Adipocyte (in vitro differentiated cells): ENCODE measurements around the gene TMEM123.

Experiments used
- DNase-seq: peaks from one replicate; pipeline ENCODE4 v3.0.0-alpha.2; 2015; ENCODE audit warnings: low read depth
- H3K27me3 ChIP-seq: replicated peaks from 2 replicates; pipeline ENCODE4 v1.7.0; 2013; ENCODE audit warnings: mild to moderate bottlenecking, low read length, moderate library complexity; ENCODE audit not compliant: control insufficient read depth, insufficient read depth
- H3K36me3 ChIP-seq: 2 replicates; pipeline ENCODE4 v1.7.0; 2013; ENCODE audit warnings: low read length, mild to moderate bottlenecking, moderate library complexity; ENCODE audit not compliant: control insufficient read depth, insufficient read depth, severe bottlenecking
- H3K4me1 ChIP-seq: 2 replicates; pipeline ENCODE4 v1.7.0; 2013; ENCODE audit warnings: mild to moderate bottlenecking, low read length, moderate library complexity; ENCODE audit not compliant: control insufficient read depth, insufficient read depth
- H3K4me3 ChIP-seq: 2 replicates; pipeline ENCODE4 v1.7.0; 2013; ENCODE audit warnings: mild to moderate bottlenecking, low read length, moderate library complexity
- H3K9ac ChIP-seq: 2 replicates; pipeline ENCODE4 v1.7.0; 2013; ENCODE audit warnings: mild to moderate bottlenecking, low read length, moderate library complexity
- H3K9me3 ChIP-seq: 2 replicates; pipeline ENCODE4 v1.7.0; 2013; ENCODE audit warnings: mild to moderate bottlenecking, low read length, moderate library complexity; ENCODE audit not compliant: control insufficient read depth

TMEM123 gene

DNA sequence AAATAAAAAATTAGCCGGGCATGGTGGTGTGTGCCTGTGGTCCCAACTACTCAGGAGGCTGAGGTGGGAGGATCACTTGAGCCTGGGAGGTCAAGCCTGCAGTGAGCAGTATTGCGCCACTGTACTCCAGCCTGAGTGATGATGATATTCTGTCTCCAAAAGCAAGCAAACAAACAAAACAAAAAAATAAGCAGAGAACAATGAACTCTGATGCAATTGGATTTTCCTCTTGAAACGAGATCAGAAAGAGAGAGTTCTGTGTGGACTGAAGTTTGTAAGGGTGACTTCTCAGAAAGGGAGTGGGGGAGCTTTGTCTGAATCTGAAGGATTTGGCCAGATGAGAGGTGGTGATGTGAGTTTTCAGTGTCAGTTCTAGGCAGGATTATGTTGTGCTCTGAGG lies 6.0 kb upstream of the TMEM123 start:
- DNase-seq, result peak; percentile 56
- no peak overlapping the region for H3K9ac ChIP-seq
- H3K4me1 ChIP-seq, result peaks cover 8% of the 10 kb centered on the region
- H3K36me3 ChIP-seq, result no peaks in the 10 kb centered on the region
- H3K9me3 ChIP-seq, result no peaks in the 10 kb centered on the region
- no peak overlapping the region for H3K4me3 ChIP-seq
- no peaks in the 10 kb centered on the region for H3K27me3 ChIP-seq

DNA sequence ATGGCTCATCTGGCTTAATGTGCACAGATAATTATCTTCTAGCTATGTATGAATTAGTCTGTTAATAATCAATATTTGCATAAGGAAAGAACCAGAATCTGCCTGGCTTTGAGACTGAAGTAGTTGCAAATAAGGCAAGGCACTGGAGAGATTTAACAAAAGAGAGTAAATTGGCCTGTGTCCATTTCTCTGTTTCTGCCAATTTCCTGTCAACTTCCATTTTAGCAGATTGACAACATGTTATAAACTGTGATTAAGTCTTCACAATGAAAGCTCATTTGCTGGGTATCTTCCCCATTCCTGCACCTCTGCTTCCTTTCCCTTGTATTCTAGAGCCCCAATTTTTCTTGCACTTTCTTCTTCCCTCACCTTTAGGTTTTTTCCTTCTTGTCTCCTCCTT lies 5.3 kb upstream of the TMEM123 start:
- H3K36me3 ChIP-seq, result no peaks in the 10 kb centered on the region
- no peaks in the 10 kb centered on the region for H3K9me3 ChIP-seq
- peaks cover 8% of the 10 kb centered on the region for H3K4me1 ChIP-seq
- DNase-seq, result no peak
- H3K4me3 ChIP-seq, result no peak overlapping the region
- H3K9ac ChIP-seq, result no peak overlapping the region
- H3K27me3 ChIP-seq, result no peaks in the 10 kb centered on the region

DNA sequence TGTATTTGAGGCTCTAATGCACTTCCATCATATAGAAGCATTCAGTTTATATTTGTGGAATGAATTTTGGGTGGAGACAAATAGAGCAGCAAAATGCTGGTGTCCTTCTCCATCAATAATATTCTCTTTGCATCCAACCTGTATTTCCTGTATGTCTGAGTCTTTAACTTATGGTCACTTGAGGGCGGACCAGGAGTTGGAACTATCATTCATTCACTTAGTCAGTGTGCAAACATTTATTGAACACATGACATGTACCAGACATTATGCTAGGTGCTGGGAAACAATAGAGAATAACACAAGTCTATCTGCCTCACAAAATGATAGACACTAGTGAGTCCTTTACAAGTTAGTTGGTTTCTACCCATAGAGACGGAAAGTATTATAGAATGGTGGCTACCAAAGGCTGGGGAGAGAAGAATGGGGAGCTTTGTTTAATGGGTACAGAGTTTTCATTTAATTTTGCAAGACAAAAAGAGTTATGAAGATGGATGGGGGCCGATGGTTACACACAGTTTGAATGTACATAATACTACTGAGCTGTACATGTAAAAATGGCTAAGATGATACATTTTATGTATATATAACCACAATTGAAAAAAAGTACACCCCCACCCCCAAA lies 4.6 kb upstream of the TMEM123 start:
- no peaks in the 10 kb centered on the region for H3K9me3 ChIP-seq
- no peak overlapping the region for H3K9ac ChIP-seq
- no peaks in the 10 kb centered on the region for H3K27me3 ChIP-seq
- DNase-seq, result no peak
- no peaks in the 10 kb centered on the region for H3K36me3 ChIP-seq
- H3K4me1 ChIP-seq, result peaks cover 8% of the 10 kb centered on the region
- H3K4me3 ChIP-seq, result no peak overlapping the region

DNA sequence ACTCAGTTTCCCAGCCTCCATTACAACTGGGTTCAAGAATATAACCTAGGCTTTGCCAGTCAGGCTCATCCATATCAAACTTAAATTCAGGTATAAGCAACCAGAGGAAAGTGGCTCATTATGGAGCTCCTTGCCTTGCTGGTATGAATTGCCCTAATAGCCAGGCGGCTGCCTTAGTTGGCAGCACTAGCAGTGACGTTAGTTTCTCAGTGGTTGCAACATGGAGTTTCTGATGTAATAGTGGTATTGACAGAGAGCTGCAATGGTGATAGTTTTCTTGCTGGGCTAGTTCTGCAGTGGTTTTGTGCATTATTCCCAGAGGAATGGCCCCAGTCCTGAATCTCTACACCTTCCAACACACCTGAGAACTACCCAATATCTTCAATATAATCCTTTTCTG lies 3.8 kb upstream of the TMEM123 start:
- Histone ChIP-seq H3K9me3 (no peaks in the 10 kb centered on the region), H3K36me3 (no peaks in the 10 kb centered on the region), H3K9ac (no peak overlapping the region), H3K4me1 (peaks cover 9% of the 10 kb centered on the region), H3K27me3 (no peaks in the 10 kb centered on the region), H3K4me3 (no peak overlapping the region)
- DNase-seq, result no peak

DNA sequence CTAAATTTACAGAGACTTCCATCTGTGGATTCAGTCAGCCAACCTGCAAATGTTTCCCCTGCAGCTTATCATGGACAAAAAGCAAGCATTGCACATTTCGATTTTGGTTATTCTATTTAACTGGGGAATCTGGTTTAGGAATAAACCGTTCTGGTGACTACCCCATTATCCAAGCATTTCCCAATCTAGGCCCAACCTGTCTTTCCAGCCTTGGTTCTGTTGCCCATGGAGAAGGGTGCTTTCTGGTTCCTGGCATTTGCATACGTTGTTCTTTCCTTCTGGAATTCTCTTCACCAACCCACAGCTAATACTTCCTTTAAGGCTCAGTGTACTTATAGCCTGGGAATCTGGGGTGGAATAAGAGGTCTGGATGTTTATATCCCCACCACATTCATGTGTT lies 1.4 kb upstream of the TMEM123 start:
- H3K9me3 ChIP-seq, result no peaks in the 10 kb centered on the region
- H3K4me3 ChIP-seq, result no peak overlapping the region
- DNase-seq, result no peak
- H3K9ac ChIP-seq, result no peak overlapping the region
- no peaks in the 10 kb centered on the region for H3K36me3 ChIP-seq
- H3K27me3 ChIP-seq, result no peaks in the 10 kb centered on the region
- H3K4me1 ChIP-seq, result peaks cover 18% of the 10 kb centered on the region

DNA sequence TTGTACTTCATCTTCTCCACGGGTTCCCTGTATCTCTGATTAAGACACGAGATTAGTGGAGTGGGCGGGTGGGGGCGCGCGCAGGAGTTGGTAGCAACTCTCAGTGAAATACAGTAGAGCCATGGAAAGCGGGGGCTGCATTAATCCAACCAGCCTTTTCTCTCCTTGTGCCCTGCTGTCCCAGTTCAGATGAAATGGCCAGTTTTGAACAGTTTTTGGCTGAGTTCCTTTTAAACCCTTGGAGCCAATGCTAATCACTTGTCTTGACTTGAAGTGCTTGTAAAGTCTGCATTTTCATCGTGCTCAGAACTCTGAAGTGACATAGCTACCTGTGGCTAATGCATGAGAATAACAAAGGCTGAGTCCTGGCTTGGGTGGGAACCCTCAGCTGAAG lies 734 bp upstream of the TMEM123 start:
- Histone ChIP-seq H3K9ac (peak overlapping the region; percentile 91), H3K36me3 (peaks cover under 1% of the 10 kb centered on the region), H3K27me3 (no peaks in the 10 kb centered on the region), H3K4me1 (peaks cover 18% of the 10 kb centered on the region), H3K9me3 (no peaks in the 10 kb centered on the region), H3K4me3 (peak overlapping the region; percentile 91)
- DNase-seq, result no peak

DNA sequence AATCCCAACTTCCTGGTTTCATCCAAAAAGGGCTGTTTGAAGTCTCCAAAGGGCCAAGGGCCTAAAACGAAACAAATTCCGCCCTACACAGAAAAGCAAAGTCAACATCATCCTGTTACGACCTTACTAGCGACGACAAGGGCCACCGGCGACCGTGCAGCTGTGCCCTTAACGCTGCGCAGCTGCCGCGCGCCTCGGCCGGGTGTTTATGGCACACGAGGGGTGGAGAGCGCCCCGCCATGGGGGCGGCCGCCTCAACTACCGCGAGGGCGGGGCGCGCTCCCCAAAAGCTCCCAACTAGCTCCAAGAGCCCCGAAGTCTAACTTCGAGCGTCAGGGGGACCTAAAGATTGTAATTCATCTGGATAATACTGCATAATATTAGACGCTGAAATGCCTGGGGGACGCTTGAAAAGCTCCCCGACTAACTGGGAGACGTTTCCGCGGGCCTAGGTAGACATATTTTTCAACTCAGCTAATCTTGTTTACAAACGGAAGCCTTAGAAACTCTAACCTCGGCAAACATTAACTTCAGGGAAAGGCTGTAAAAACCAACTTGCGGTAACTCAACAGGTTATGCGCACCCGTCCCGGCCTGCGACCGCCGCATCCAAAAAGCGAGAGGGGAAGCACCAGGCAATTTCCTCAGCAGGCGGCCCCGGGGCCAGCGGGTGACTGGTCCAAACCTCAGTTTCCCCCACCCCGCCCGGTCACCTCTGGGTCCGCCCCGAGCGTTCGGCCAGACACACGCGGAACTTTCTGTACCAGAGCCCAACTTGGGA lies 694 bp downstream of the TMEM123 start:
- Histone ChIP-seq H3K4me1 (peaks cover 24% of the 10 kb centered on the region), H3K9ac (peak overlapping the region; percentile 91), H3K4me3 (peak overlapping the region; percentile 91), H3K36me3 (peaks cover 9% of the 10 kb centered on the region), H3K9me3 (no peaks in the 10 kb centered on the region), H3K27me3 (no peaks in the 10 kb centered on the region)
- DNase-seq, result peak; percentile 82

DNA sequence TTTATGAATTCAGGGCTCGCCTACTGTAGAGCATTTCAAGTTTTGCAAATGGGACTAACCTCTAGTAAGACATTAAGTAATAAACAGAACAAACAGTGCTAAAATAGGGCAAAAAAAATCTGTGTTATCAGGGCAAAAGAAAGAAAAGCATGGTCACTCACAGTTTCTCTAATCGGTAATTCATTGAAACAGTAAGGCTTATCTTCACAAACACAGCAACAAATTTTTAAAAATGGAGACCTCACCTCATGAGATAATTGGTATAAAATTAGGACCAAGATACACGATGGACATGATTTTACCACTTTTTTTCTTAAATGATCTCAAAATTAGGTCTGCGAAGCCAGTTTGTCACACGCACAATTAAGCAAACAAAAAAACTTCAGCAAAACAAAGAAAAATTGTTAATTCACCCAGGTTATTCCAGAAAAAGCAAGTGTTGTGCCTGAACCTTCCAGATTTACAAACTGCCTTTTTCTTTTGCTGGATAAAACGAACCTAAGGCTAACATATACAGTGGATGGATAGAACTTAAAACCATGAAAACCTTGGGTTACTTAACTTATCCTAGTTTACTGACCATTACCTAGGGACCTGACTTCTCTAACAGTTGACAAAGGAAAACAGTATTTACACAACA lies 1.4 kb downstream of the TMEM123 start:
- Histone ChIP-seq H3K9me3 (no peaks in the 10 kb centered on the region), H3K4me3 (peak overlapping the region; percentile 91), H3K9ac (peak overlapping the region; percentile 91), H3K36me3 (peaks cover 9% of the 10 kb centered on the region), H3K4me1 (peaks cover 23% of the 10 kb centered on the region), H3K27me3 (no peaks in the 10 kb centered on the region)
- DNase-seq, result no peak

DNA sequence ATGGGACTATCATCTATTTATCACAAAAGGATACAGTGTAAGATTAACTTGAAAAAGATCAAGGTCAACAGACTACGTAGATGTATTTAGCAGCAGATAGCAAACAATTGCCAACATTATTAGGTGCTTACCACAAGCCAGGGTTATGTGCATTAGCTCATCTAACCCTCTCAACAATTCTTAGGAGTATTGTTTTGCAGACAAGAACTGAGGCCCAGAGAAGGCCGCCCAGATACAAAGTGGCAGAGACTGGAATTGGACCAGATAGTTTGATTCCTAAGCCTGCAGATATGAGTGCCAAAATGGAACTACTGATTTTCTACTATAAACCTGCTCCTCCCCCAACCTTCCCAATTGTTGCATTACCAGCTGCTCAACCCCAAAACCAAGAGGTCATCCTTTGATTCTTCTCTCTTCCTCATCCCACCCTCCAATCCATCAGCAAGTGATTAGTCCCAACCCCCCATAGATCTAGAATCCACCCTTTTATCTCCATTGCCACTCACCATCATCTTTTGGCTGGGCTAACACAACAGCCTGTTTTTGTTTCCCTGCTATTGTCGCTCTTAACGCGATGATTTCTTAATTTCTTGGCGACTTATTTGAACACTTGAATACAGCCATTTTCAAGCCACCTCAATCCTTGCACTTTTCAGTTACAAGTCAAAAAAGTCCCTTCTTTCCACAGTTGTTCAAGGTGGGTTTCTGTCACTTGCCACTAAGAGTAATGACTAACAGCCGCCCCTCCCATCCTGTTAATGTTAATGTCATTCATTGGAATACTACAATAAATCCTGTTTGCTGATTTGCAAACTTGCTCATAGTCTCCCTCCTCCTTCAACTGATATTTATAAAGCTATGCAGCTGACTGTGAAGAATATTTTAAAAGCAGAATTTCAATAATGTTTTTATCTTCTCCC lies 2.7 kb downstream of the TMEM123 start:
- no peak for DNase-seq
- peak overlapping the region; percentile 91 for H3K4me3 ChIP-seq
- peaks cover 9% of the 10 kb centered on the region for H3K36me3 ChIP-seq
- no peaks in the 10 kb centered on the region for H3K9me3 ChIP-seq
- H3K9ac ChIP-seq, result no peak overlapping the region
- no peaks in the 10 kb centered on the region for H3K27me3 ChIP-seq
- H3K4me1 ChIP-seq, result peaks cover 24% of the 10 kb centered on the region

DNA sequence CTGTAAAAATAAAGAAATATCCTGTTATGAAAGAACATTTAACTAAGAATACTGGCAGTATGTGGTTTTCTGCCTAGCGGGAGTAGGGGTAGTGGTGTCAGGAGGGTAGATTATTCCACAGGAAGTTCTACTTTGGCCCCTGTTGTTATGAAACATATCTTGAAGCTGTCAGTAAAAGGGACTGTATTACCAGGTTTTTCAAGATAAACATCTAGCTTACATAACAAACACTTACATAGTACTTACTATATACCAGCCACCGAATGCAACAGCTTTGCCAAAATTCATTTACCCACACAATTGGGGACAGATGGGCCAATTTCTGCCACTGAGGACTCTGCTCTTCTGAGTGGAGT lies 3.7 kb downstream of the TMEM123 start:
- H3K9ac ChIP-seq, result no peak overlapping the region
- no peaks in the 10 kb centered on the region for H3K27me3 ChIP-seq
- H3K4me1 ChIP-seq, result peaks cover 24% of the 10 kb centered on the region
- DNase-seq, result no peak
- no peaks in the 10 kb centered on the region for H3K9me3 ChIP-seq
- H3K4me3 ChIP-seq, result no peak overlapping the region
- H3K36me3 ChIP-seq, result peaks cover 9% of the 10 kb centered on the region
